IMR-90 (cell line): ENCODE data around the gene ATXN3.

Experiments
- POLR2A ChIP-seq: IDR thresholded peaks from 2 replicates; pipeline ENCODE4 v1.6.1; 2012; ENCODE audit warnings: mild to moderate bottlenecking, low read depth, low read length
- TF ChIP-seq, protein P1 (sequence below): conservative IDR thresholded peaks from 2 replicates; pipeline ENCODE4 v1.5.1; 2012; ENCODE audit warnings: mild to moderate bottlenecking, low read depth, low read length, improper control_type of control experiment
- TF ChIP-seq, protein P2 (sequence below): fragments of 150-350 bp; IDR thresholded peaks from 2 replicates; pipeline ENCODE4 v1.6.1; 2017; ENCODE audit warnings: mild to moderate bottlenecking, antibody characterized with exemption, low read length, low read depth

GRCh38 chr14:92088494-92088893 lies 17.9 kb downstream of the ATXN3 start:
- TF ChIP-seq, protein P1, sequence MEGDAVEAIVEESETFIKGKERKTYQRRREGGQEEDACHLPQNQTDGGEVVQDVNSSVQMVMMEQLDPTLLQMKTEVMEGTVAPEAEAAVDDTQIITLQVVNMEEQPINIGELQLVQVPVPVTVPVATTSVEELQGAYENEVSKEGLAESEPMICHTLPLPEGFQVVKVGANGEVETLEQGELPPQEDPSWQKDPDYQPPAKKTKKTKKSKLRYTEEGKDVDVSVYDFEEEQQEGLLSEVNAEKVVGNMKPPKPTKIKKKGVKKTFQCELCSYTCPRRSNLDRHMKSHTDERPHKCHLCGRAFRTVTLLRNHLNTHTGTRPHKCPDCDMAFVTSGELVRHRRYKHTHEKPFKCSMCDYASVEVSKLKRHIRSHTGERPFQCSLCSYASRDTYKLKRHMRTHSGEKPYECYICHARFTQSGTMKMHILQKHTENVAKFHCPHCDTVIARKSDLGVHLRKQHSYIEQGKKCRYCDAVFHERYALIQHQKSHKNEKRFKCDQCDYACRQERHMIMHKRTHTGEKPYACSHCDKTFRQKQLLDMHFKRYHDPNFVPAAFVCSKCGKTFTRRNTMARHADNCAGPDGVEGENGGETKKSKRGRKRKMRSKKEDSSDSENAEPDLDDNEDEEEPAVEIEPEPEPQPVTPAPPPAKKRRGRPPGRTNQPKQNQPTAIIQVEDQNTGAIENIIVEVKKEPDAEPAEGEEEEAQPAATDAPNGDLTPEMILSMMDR = no peak
- TF ChIP-seq POLR2A = no peak
- TF ChIP-seq, protein P2, sequence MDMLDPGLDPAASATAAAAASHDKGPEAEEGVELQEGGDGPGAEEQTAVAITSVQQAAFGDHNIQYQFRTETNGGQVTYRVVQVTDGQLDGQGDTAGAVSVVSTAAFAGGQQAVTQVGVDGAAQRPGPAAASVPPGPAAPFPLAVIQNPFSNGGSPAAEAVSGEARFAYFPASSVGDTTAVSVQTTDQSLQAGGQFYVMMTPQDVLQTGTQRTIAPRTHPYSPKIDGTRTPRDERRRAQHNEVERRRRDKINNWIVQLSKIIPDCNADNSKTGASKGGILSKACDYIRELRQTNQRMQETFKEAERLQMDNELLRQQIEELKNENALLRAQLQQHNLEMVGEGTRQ = no peak
